ENCODE measurements around the gene ADAD2.

ADAD2 gene

GRCh38 chr16:84226026-84226425 is 35.1 kb downstream of the ADAD2 start:
- no peak for FAIRE-seq

GRCh38 chr16:84227548-84227947 is 36.6 kb downstream of the ADAD2 start:
- no peak for FAIRE-seq

GRCh38 chr16:84228256-84228838 is 37.4 kb downstream of the ADAD2 start:
- FAIRE-seq = no peak

- FAIRE-seq = no peak
Observed at GRCh38 chr16:84229471-84229870, 38.5 kb downstream of the ADAD2 start.

GRCh38 chr16:84232060-84232459 is 41.1 kb downstream of the ADAD2 start:
- FAIRE-seq = no peak

- FAIRE-seq = no peak
Observed at GRCh38 chr16:84232969-84233368, 42.0 kb downstream of the ADAD2 start.

GRCh38 chr16:84233748-84234147 is 42.8 kb downstream of the ADAD2 start:
- FAIRE-seq = no peak

- FAIRE-seq = no peak
Observed at GRCh38 chr16:84234321-84235241, 43.6 kb downstream of the ADAD2 start.

- FAIRE-seq = no peak
Observed at GRCh38 chr16:84236671-84237070, 45.7 kb downstream of the ADAD2 start.

- no peak for FAIRE-seq
Observed at GRCh38 chr16:84237994-84238750, 47.2 kb downstream of the ADAD2 start.

- no peak for FAIRE-seq
Observed at GRCh38 chr16:84239141-84239769, 48.3 kb downstream of the ADAD2 start.

GRCh38 chr16:84239909-84240308 is 49.0 kb downstream of the ADAD2 start, which contains the start of gene KCNG4:
KCNG4 (minus strand) TSS chr16:84240012; CDS start chr16:84237485, 2,527 bp downstream.
- no peak for FAIRE-seq

GRCh38 chr16:84240455-84240854 is 49.5 kb downstream of the ADAD2 start:
- no peak for FAIRE-seq

- FAIRE-seq = no peak
Observed at GRCh38 chr16:84241778-84242177, 50.8 kb downstream of the ADAD2 start.

- FAIRE-seq = no peak
Observed at GRCh38 chr16:84242839-84243238, 51.9 kb downstream of the ADAD2 start.

- FAIRE-seq = no peak
Observed at GRCh38 chr16:84243732-84244131, 52.8 kb downstream of the ADAD2 start.

- FAIRE-seq = no peak
Observed at GRCh38 chr16:84244728-84245127, 53.8 kb downstream of the ADAD2 start.

GRCh38 chr16:84245956-84246678 is 55.2 kb downstream of the ADAD2 start:
- no peak for FAIRE-seq

GRCh38 chr16:84246679-84247077 is 55.7 kb downstream of the ADAD2 start:
- FAIRE-seq = no peak
